ENCODE data around the gene KCNQ1OT1. TPM values are rescaled to one million over a fixed set of nuclear protein-coding genes. Genes with fewer than 3 reads are reported as not detected.

The KCNQ1OT1 gene
- total RNA-seq, 1 experiment from 2014 or later = 0.72 TPM

DNA sequence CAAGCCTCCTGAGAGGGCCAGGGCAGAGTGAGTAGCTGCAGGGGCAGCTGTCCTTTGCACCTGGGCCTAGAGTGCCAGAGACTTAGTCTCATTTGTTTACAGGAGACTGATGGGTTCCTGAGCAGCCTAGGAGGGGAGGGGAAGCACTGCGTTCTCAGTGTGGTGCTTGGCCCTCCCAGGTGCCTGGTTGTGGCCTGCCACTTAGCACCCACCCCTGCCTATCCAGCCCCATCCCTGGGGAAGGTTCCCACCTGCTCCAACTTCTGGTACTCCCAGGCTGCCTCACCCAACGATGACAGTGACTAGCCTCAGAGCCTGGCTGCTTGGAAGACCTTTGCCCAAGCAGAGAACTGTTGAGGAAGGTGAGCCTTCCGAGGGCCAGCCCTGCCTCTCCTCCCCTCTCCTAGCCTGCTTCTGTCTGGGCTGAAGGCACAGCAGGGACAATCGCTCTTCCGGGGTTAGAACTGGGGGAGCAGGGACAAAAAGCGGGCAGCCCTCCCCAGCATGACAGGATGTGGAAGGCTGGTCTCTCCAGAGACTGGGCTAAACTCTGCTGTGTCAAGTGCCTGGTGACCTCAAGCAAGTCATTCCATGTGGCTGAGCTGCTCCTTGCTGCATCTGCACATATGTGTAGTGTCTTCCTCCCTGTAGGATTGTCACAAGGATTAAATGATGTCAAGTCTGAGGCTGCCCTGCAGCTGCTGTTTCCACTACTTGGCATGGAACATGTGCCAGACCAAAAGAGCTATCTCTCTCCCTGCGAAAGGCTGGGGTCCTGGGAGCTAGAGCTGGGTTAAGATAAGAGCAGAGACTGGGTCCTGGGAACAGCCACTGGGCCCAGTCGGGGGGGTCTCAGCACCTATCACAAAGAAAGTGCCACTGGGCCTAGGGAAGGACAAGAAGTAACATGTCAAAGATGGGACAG, 9.9 kb downstream of the KCNQ1OT1 start:
- DNase-seq (ENCODE audit: extremely low read depth, low read depth) = no peak

DNA sequence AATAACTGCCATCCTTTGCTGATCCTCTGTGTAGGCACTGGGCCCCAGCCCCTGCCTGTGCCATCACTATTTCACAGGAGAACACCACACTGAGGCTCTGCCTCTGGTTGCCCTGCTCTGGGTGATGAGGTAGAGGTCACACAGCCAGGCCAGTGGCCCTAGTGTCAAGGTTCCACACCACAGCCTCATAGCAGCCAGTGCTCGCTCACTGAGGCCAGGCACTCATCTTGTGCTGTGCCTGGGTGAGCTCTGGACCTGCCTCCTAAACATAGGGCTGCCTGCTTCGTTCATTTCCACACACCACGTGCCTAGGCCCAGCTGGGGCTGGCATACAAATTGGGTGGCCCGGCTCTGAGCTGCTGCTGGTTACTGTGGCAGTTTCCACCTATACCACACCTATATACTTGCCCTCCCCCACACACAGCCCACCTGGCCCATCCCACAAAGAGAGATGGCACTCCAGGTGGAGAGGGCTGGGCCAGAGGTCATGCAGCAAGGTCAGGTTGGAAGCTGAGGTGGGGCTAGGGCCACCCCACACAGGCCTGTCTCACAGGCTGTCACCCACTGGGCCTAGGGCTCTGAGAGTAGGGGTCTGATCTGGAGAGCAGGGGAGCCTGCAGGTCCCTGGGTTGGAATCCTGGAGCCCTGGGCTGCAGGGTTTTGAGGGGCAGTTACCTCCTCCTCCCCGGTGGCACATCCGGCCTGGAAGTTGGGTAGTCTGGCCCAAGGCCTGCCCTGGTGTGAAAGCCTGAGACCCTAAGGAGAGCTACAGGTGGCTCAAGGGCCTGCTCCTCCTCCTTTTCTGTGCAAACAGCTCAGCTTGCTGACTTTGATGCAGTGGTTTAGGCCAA, 11.2 kb downstream of the KCNQ1OT1 start:
- no peak for DNase-seq (ENCODE audit: extremely low read depth, low read depth)

DNA sequence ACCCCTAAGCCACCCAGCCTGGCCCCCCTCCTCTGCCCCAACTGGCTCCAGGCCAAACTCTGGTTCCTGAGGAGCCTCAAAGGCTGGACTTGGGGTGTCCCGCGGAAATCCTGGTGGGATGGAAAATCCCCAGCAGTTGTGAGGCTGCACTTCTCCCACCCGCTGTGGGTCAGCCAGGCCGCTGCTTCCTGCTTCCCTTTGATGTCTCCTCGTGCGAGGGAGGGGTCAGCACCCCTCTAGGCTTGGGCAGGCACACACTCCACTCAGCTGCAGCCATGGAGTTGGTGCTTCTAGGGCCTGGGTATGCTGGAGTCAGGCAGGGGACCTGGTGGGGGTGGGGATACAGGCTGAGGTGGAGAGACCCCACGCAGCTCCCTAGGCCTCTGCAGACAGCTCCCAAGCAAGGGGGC, 12.0 kb downstream of the KCNQ1OT1 start:
- DNase-seq (ENCODE audit: extremely low read depth, low read depth) = no peak

DNA sequence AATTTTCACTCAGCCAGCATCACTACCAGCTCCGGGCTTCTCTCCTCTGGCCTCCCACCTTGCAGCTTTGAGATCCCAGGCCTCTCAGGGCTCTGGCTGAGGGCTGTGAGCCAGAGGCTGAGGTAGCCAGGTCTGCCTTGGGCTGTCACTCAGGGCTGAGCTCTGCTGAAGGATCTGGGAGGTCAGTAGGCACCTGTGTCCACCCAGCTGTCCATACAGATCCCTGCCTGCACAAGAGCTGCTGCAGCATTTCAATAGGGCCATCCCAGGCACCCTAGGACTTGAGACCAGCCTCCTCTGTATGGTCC, 12.6 kb downstream of the KCNQ1OT1 start:
- no peak for DNase-seq (ENCODE audit: extremely low read depth, low read depth)

DNA sequence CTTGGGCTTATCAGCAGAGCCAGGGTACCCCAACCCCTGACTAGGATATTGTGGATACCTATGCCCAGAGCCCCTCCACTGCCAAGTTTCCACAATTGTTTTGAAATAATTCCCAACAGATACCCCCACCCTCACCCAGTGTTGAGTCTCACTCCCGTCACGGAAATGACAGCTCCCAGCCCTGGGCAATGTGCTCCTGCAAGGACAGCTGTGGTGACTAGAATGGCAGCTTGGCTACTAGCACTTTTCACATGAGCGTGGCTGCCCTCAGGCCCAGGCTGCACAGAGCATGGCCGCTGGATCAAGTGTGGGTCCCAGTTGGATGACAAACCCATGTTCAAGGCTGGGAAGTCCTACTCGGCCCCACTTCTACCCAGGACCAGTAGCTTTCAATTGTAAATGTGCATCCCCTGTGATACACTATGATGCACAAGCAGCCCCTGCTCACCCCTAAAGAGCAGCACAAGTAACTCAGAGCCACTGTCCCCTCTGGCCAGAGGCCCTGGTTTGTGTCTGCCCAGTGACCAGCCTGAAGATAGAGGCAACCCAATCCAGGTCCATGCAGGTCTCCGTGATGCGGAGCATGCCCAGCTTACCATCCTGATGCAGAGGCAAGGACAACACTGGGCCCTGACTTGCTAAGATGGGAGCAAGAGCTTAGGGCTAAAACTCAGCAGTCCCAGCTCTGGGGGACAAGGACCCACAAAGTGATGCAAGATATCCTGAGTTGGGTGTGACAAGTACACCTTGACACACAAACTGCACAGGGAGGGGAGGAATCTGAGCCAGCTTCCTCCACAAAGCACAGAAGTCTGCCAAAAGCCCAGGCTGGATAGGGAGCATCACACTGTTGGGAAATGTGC, 13.2 kb downstream of the KCNQ1OT1 start:
- no peak for DNase-seq (ENCODE audit: extremely low read depth, low read depth)

DNA sequence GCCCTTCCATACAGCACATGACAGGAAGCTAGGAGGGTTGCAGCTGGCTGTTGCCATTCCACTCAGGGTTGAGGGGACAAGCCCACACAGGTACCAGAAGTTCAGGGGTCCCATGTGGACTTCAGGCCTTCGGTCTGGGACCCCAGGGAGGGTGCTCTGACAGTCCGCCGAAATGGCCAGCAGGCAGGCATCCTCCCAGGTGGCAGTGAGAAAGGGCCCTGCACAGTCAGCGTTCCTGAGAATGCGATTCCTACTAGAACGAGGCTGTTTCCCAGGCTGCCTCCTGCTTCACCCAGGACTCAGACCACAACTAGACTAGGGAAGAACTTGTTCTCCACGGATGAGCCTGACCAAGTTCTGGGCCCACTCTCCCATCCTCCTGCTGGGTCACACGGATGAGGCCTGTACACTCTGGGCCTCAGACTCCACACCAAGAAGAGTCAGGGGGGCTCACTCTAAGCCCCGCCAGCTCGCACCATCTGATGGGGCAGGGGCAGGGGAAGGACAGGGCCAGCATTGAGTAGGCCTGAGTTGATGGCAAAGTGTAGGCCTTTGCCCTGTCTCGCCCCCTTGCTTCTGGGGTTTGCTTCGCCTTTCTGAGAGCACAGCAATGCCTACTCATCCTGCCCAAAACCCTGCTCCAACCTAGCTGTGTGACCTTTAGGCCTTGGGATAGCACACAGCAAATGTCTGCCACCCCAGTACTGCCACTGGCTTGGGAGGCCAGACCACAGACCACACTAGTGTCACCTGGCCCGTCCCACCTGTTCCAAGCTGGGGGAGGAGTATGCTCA, 14.0 kb downstream of the KCNQ1OT1 start:
- no peak for DNase-seq (ENCODE audit: extremely low read depth, low read depth)

DNA sequence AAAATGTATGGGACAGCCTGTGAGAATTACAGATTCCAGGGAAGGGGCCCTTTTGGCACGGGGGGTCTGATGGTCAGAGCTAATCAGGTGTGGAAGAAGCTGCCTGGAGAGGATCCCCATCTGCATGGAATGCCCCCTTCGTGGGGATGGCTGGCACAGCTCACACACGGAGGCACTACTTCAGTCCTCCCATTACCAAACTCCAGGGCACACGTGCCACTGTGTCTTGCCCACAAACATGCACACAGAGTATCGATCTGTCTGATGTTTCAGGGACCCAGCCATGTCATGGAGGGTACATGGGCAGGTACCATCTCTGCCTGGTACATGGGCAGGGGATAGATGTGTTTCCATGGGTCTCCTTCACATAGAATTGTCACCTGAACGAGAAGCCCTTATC, 14.7 kb downstream of the KCNQ1OT1 start:
- DNase-seq (ENCODE audit: extremely low read depth, low read depth) = no peak

DNA sequence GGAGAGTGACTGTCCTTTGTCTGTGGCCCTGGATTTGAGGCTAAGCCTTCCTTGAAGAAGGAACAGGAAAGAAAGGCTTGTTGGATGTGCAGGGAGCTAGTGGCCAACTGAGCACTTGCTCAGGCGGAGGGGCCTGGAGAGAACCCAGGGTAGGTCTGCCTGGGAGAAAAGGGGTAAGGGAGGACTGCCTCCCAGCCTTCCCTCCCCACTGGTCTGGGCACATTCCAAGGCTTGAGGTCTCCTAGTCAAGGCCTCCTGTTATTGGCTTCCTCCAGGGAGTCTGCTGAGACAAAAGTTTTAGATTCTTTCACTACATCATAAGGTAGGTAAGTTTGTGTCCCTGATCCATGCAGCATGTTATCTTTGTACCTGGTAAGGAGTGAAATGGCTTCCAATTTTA, 15.2 kb downstream of the KCNQ1OT1 start:
- DNase-seq (ENCODE audit: extremely low read depth, low read depth) = no peak

DNA sequence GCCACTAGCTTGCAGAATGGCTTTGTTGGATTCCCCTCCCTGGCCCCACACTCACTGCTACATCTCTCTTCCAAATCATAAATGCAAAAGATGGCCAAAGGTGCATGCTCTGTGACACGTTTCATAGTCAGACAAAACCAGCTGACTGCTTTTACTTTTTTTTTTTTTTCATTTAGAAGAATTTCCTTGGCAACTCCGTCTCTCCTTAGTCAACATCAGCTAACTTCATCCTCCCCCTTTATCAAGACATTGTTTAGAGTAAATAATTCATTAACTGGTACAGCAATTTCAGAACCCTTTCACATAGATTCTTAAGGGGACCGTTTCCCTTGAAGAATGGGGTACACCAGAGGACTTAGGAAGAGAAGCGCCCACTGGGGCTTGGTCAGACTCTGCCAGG, 16.0 kb downstream of the KCNQ1OT1 start:
- DNase-seq (ENCODE audit: extremely low read depth, low read depth) = no peak

DNA sequence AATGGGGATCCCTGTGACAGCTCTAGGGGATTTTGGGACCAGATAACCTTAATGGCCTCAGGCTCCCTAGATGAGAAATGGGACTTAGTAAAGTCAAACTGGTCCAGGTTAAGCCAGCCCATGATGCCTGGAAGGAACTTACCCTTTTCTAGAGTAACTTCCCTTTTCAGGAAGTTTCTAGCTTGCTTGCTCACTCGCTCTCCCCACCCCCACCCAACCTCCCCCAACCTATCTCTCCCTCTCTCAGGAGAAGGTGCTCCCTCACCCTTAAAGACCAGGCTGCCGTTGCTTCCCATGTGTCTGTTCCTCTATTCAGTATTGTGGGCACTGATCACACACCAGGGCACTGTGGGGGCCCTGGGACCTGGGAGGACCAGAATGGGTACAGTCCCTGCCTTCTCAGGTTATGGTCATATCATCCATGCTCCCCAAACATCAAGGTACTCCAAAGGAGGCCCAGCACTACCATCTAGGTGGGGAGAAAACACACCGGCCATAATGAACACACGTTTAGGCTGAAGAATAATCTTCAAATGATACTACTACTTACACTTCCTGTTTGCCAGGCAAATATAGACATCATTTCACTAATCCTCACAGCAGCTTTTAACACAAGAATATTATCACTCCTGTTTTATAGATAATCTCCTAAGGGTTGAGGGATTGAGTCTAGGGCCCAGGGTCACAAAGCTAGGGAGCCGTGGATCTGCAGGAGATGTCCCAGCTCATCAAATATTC, 18.2 kb downstream of the KCNQ1OT1 start:
- DNase-seq (ENCODE audit: extremely low read depth, low read depth) = no peak

DNA sequence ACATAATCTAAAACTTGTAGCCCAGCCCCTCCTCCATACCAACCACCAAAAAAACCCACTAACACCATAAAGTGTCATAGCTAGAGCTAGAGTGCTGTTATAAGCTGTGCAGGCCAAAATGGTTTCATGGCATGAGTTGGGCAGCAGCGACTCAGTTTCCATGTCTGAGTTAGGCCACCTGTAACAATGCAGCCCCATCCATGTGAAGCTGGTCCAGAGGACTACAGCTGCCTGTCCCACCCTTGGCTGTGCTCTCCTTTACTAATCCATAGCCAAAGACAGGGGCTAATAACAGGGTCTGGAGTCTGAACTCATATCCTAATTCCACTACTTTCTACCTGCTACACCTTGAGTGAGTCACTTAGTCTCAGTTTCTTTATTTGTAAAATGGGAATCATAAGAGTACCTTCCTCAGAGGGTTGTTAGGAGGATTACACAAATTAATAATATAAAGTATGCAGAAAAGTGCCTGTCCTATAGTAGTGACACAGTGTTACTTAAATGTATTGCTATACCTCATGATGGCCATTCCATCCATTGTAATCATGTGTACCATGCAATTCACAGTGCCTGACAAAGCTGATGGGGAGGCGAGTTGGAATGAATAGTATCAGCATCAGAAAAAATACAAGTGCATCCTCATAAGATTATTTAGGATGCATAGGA, 20.6 kb downstream of the KCNQ1OT1 start:
- no peak for DNase-seq (ENCODE audit: extremely low read depth, low read depth)

DNA sequence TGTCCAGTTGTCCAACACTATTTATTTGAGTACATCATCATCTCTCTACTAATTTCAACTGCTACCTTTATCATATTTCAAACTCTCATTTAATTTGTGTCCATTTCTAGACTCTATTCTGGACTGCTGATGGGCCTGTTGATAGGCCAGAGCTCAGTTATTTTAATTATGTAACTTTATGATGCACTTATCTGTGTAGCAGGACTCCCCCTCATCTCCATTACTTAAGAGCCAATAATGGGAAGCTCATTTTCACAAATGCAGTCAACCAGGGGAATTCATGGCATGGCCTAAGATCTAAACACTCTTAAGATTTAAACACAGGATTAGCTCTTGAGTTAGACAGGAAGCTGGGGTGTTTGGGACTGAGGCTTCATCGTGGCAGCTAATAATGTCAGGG, 21.4 kb downstream of the KCNQ1OT1 start:
- no peak for DNase-seq (ENCODE audit: extremely low read depth, low read depth)

DNA sequence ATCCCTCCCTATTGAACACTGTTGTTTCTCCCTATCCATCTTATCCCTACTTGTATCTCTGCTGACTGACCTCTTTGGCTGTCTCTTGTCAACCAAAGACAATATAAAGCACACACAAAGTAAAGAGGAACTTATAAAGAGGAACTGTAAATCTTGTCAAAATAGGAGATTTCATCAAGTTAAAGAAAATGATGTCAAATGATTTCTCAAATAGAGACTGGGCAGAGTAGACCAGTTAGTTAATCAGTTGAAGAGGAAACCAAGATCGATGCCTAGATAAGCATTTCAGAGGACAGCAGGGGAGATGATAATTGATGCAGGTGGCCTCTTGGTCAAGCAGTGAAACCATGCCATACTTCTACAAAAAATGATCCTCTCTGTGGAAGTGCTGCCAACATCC, 22.7 kb downstream of the KCNQ1OT1 start:
- DNase-seq (ENCODE audit: extremely low read depth, low read depth) = no peak

DNA sequence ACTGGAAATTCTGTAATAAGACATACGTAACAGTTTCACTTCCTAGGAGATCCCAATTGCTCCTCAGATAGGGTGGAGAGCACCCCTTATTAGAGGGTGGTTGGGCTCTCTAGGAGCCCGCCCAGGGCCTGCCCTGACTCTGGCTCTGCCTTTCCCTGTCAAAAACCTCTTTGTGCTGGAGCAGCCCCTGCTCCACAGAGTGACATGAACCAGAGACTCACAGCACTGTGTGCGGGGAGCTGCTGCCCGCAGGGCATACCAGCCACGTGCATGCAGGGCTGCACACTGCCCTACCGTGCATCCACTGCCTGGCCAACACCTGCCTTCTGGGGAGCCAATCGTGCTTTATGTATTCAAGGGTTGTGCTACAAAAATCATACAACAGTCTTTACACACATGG, 24.3 kb downstream of the KCNQ1OT1 start:
- no peak for DNase-seq (ENCODE audit: extremely low read depth, low read depth)

DNA sequence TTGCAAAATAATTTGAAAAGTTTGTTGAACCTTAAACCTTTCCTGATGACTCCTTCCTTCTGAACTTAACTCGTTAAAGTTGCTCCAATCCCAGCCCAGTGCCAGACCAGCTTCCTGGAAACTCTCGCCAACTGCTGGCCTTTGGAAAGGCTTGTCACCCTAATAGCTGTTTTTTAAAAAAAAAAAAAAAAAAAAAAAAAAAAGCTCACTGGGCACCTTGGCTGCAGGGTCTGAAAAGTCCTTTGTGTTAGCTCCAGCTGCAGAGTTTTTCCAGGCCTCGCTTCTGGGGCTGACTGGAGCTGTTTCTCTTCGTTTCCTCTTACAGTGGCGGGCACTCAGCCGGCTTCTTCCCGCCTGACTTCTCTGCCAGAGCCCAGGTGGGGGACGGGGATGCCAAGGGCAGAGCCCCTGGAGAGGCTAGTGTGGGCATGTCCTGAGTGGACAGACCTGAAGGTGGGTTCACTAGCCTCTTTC, 25.1 kb downstream of the KCNQ1OT1 start:
- no peak for DNase-seq (ENCODE audit: extremely low read depth, low read depth)

DNA sequence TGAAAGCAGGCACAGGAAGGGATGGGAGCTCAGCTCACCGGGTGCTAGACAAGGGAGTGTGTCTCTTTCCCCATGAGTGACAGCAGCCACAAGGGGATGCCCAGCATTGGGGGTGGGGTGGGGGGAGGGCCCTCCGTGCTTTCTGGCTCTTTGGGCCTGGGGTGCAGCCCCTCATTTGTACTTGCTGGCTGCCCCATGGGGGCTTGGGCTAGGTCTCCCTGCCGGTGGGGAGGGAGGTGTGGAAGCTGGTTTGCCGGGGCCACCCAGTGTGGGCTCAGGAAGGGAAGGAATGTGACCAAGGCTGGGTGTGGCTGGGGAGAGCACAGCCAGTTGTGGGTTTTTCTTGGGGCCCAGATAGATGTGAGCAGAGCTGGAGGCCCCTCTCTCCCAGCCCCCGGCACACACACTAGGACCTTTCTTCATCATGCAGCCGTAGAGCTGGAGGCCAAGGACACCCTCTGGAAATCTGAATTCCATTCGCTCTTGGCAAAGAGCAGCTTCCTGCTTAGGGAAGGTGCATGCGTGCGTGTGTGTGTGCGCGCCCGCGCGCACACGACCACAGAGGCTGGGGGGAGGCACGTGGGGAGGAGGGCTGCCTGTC, 25.8 kb downstream of the KCNQ1OT1 start:
- DNase-seq (ENCODE audit: extremely low read depth, low read depth) = no peak

DNA sequence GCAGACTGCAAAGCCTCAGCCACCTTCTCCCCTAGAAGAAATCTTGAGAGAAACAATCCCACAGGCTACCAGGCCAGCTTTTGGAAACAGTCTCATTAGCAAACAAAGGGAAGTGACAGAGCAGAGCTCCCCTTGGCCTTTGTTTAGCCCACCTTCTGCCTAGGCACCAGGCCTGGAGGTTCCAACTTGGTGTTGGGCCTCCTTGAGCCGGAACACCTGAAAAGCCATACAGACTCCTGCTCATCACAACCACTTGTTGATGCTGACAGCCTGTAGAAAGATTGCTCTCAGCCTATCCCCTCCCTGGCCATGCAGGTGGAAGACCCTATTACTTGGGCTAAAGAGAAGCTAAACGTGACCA, 26.6 kb downstream of the KCNQ1OT1 start:
- DNase-seq (ENCODE audit: extremely low read depth, low read depth) = no peak

DNA sequence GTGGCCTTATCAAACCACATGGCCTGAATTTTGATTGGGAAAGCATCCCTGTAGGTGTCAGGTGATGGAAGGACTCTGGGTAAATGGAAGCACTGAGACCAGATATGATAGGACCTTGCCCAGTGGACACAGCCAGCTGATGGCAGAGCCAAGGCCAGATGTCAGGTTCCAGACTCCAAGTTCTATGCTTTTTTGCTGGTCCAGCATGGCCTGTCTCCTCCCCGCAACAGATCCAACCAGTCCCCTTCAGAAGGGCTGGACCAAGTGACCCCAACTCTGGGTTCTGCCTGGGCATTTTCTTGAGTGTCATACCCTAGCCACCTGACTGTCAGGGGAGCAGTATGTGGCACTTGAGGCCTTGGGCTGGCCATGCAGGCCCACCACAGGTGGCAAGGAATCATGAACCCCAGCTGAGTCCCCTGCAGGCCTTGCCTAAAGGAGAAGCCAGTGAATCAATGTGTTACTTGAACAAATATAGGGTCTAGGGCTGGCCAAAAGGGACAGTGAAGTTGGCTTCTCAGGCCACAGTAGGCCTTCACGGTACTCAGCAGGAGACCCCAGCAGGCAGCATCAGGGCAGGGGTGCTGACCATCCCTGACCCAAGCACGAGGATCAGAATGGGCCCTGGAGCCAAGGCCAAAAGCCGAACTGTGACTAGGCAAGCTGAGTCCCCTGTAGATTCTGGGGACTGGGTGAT, 27.1 kb downstream of the KCNQ1OT1 start:
- DNase-seq (ENCODE audit: extremely low read depth, low read depth) = no peak

Data from NCI-H460 (cell line).